Body of pancreas (tissue), 4 donors: Measurements from ENCODE around the gene SLC26A11. TPM values are rescaled to one million over a fixed set of nuclear protein-coding genes. Genes with fewer than 3 reads are reported as not detected.
"Not testable (repeated sequence)": the region's sequence is repeated elsewhere in the genome, so short reads cannot be mapped to it uniquely, and the experiment has no call there.

Experiments
- ATAC-seq: fragments of 150-250 bp; one replicate; pipeline ENCODE4 v1.9.1; 2016
- DNase-seq, 4 donors: peaks; one replicate each; pipeline ENCODE4 v3.0.0-alpha.2; 2019
- H3K27ac ChIP-seq, 4 donors: fragments of 200-600 bp; sonication (generic); 1 replicate in 3 of 4; 2 replicates in 1 of 4; pipeline versions ENCODE4 v1.5.1 to v1.6.1; 2016 to 2019; ENCODE audit warnings: mild to moderate bottlenecking in 1 of 4, mixed read lengths in 1 of 4, moderate library complexity in 1 of 4
- H3K27me3 ChIP-seq, 2 donors: fragments of 200-600 bp; sonication (generic); one replicate each; pipeline ENCODE4 v1.6.0; 2016; ENCODE audit warnings: mild to moderate bottlenecking in 1 of 2
- H3K36me3 ChIP-seq, 2 donors: fragments of 200-600 bp; sonication (generic); replicated peaks in 1 of 2; 2 replicates each; pipeline ENCODE4 v1.5.1; 2016; ENCODE audit warnings: low read depth in 2 of 2; ENCODE audit not compliant: insufficient read depth in 1 of 2
- H3K4me1 ChIP-seq: fragments of 200-600 bp; sonication (generic); one replicate; pipeline ENCODE4 v1.6.0; 2016
- H3K4me3 ChIP-seq, 2 donors: fragments of 200-600 bp; sonication (generic); 1 replicate in 1 of 2; 2 replicates in 1 of 2; pipeline ENCODE4 v1.5.1; 2016 to 2019
- H3K9me3 ChIP-seq, 3 donors: fragments of 200-600 bp; sonication (generic); 1 replicate in 2 of 3; 2 replicates in 1 of 3; pipeline ENCODE4 v1.5.1; 2016
- CTCF ChIP-seq, 7 experiments: fragments of 450-650 bp in 4 of 7; fragments of 200-600 bp in 3 of 7; sonication (generic) in 3 of 7; IDR thresholded peaks; one replicate each; pipeline ENCODE4 v1.5.1; 2016 to 2019; ENCODE audit warnings: antibody characterized with exemption in 7 of 7
- POLR2A ChIP-seq, 3 donors: fragments of 450-650 bp; IDR thresholded peaks; one replicate each; pipeline ENCODE4 v1.6.1; 2016; ENCODE audit warnings: antibody characterized with exemption in 3 of 3, mild to moderate bottlenecking in 2 of 3
- WGBS, 2 donors: methylation state at CpG; one replicate each; pipeline ENCODE4 v1.1.5; 2017; 5-methylcytosine and 5-hydroxymethylcytosine counted together
- intact Hi-C: fragments of 100-400 bp; cut with DNase I; formaldehyde crosslinking; loops from one replicate; pipeline ENCODE4 v1.15.1; 2023
- total RNA-seq, 2 donors: library from RNA; depleted of rRNA; stranded (reverse); fragments of >200 nt; gene quantifications; one replicate each; pipeline ENCODE4 v1.1.0, GENCODE V29; 2016

Gene SLC26A11
- total RNA-seq, 2 donors from 2014 or later = 7.5 to 11.5 TPM

GRCh38 chr17:80295559-80295958 lies 75.3 kb downstream of the SLC26A11 start:
- ATAC-seq (no peak), DNase-seq (no peak)
- Histone ChIP-seq H3K9me3 (no peaks in the 10 kb centered on the region), H3K27me3 (no peaks in the 10 kb centered on the region), H3K36me3 (peaks cover 26 to 51% of the 10 kb centered on the region in 2 donors), H3K4me1 (no peaks in the 10 kb centered on the region), H3K27ac (no peak overlapping the region), H3K4me3 (no peak overlapping the region)
- TF ChIP-seq POLR2A (IDR thresholded peaks at IDR 0.05) = no peak
- TF ChIP-seq CTCF (IDR thresholded peaks at IDR 0.05) = no peak
- 90 to 93% methylated on average over 6 of the region's 6 CpGs for WGBS, 2 donors
- intact Hi-C loops = no loop called here

GRCh38 chr17:80296221-80296620 lies 76.0 kb downstream of the SLC26A11 start:
- peaks cover 23 to 50% of the 10 kb centered on the region in 2 donors for H3K36me3 ChIP-seq
- H3K4me3 ChIP-seq = no peak overlapping the region
- TF ChIP-seq CTCF (IDR thresholded peaks at IDR 0.05) (no peak), POLR2A (IDR thresholded peaks at IDR 0.05) (no peak)
- no peak overlapping the region for H3K27ac ChIP-seq
- ATAC-seq = no peak
- WGBS, 2 donors = 90% methylated on average over 8 to 14 of the region's 14 CpGs
- H3K9me3 ChIP-seq = no peaks in the 10 kb centered on the region
- H3K4me1 ChIP-seq = no peaks in the 10 kb centered on the region
- intact Hi-C loops = no loop called here
- H3K27me3 ChIP-seq = no peaks in the 10 kb centered on the region
- DNase-seq = no peak

- H3K27me3 ChIP-seq = no peaks in the 10 kb centered on the region
- no peak overlapping the region for H3K4me3 ChIP-seq
- no peak for TF ChIP-seq CTCF (IDR thresholded peaks at IDR 0.05)
- TF ChIP-seq POLR2A (IDR thresholded peaks at IDR 0.05) = no peak
- no peak overlapping the region for H3K27ac ChIP-seq
- DNase-seq (peak in 1 of 4 donors; percentile 26), ATAC-seq (no peak)
- no peaks in the 10 kb centered on the region for H3K4me1 ChIP-seq
- H3K9me3 ChIP-seq = no peaks in the 10 kb centered on the region
- 72 to 86% methylated on average over 5 to 19 of the region's 19 CpGs for WGBS, 2 donors
- intact Hi-C loops = no loop called here
- H3K36me3 ChIP-seq = peaks cover 8 to 47% of the 10 kb centered on the region in 2 donors
Measured at GRCh38 chr17:80297996-80298560, 77.9 kb downstream of the SLC26A11 start.

- H3K36me3 ChIP-seq = peaks cover 8 to 46% of the 10 kb centered on the region in 2 donors
Measured at GRCh38 chr17:80299350-80300100, 79.3 kb downstream of the SLC26A11 start.

GRCh38 chr17:80300756-80301155 lies 80.5 kb downstream of the SLC26A11 start:
- DNase-seq = not testable (repeated sequence)
- WGBS, 2 donors = 85 to 100% methylated on average over 2 of the region's 2 CpGs

More at GRCh38 chr17:80299350-80300100, 79.3 kb downstream of the SLC26A11 start:
- H3K27ac ChIP-seq, H3K27me3 ChIP-seq, DNase-seq, ATAC-seq, intact Hi-C loops, H3K9me3 ChIP-seq, H3K4me1 ChIP-seq, H3K4me3 ChIP-seq: not testable (repeated sequence)
- 71 to 96% methylated on average over 4 of the region's 4 CpGs for WGBS, 2 donors

More at GRCh38 chr17:80300756-80301155, 80.5 kb downstream of the SLC26A11 start:
- H3K4me1 ChIP-seq, H3K27me3 ChIP-seq, H3K4me3 ChIP-seq, H3K27ac ChIP-seq, intact Hi-C loops, ATAC-seq, H3K9me3 ChIP-seq: not testable (repeated sequence)
- H3K36me3 ChIP-seq = peaks cover 0 to 39% of the 10 kb centered on the region in 2 donors

Other genes starting within 250 kb of the SLC26A11 start
- 10 to 100 TPM; 21.0 to 37.2 TPM for gene TBC1D16, start 184.6 kb upstream of the SLC26A11 start, total RNA-seq
- gene CCDC40, start 183.8 kb upstream of the SLC26A11 start, total RNA-seq = 10 to 100 TPM in 1 of 2 donors, 1 to 10 TPM in 1; 2.9 to 13.5 TPM
- gene GAA, start 118.8 kb upstream of the SLC26A11 start, total RNA-seq = 10 to 100 TPM; 63.0 to 93.9 TPM
- gene EIF4A3, start 73.3 kb upstream of the SLC26A11 start, total RNA-seq = 10 to 100 TPM; 16.8 to 40.7 TPM
- not detected for gene CARD14, start 50.4 kb upstream of the SLC26A11 start, total RNA-seq
- 10 to 100 TPM; 29.6 to 42.8 TPM for gene SGSH, start 94 bp upstream of the SLC26A11 start, total RNA-seq
- gene RNF213, start 40.4 kb downstream of the SLC26A11 start, total RNA-seq = 10 to 100 TPM; 60.7 to 69.5 TPM
- gene ENDOV, start 194.7 kb downstream of the SLC26A11 start, total RNA-seq = 10 to 100 TPM in 1 of 2 donors, 1 to 10 TPM in 1; 8.3 to 17.5 TPM